HG03103 (cell line): ENCODE measurements around the gene TRAPPC10.
A peak's percentile ranks its signal among the peaks of the same experiment; 100 is the strongest.

Source experiments
- ATAC-seq: cut with Tn5 transposase; IDR thresholded peaks from one replicate; pipeline ENCODE4 v1.9.1; 2021; ENCODE audit warnings: low read depth; ENCODE audit not compliant: unreplicated experiment

TRAPPC10 gene

DNA sequence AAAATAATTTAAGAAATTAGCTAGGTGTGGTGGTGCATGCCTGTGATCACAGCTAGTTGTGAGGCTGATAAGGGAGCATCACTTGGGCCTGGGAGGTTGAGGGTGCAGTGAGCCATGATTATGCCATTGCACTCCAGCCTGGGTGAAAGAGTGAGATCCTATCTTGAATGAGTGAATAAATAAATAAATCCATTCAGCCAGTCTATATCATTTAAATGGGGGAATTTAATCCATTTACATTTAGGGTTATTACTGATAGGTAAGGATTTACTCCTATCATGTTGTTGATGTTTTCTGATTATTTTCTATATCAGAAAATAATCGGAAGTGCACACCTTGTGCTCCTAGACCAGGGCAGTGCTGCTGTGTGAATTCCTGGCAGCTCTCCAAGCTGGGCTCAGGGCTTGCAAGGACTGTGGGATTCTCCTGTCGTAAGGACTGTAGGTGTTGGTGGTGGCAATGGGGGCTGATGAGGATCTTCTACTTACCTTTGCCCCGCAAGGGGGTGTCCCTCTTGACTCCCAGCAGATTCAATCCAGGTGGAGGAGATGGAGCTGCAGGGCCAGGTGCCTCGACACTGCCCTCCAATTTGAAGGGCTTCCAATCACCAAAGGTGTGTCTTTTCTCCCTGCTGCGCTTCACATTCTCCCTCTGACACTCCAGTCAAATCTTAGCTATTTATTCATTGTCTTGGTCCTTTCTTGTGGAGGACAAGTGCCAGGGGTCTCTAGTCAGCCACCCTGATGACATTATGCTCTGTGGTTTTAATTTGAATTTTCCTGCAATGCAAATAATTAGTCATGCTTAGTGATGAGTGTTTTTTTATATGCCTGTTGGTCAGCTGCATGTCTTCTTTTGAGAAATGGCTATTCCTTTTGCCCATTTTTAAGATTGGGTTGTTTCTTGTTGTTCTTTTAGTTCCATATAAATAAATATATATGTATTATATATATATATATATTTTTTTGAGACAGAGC, 14.1 kb upstream of the TRAPPC10 start:
- no peak for ATAC-seq

GRCh38 chr21:44000360-44000759, 11.7 kb upstream of the TRAPPC10 start:
- ATAC-seq = no peak

DNA sequence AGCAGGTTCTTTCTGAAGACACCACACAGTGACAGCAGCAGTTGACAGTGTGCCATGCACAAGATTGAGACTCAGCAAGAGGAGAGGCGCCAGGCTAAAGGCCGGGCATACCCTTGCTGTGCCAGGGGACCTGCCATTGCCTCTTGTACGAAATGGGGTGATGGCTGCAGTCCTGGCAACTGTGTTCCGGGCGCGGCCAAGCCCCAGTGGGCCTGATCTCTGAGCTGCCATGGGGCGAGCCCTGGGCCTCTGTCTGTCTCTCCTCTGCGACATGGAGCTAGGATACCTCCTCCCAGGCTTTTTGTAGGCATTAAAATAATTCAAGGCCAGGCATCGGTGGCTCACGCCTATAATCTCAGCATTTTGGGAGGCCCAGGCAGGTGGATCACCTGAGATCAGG, 9.6 kb upstream of the TRAPPC10 start:
- ATAC-seq = no peak

- no peak for ATAC-seq
Observed at GRCh38 chr21:44003307-44003966, 8.7 kb upstream of the TRAPPC10 start.

- ATAC-seq = no peak
Observed at GRCh38 chr21:44005071-44005470, 7.0 kb upstream of the TRAPPC10 start.

- no peak for ATAC-seq
Observed at GRCh38 chr21:44005593-44005992, 6.5 kb upstream of the TRAPPC10 start.

DNA sequence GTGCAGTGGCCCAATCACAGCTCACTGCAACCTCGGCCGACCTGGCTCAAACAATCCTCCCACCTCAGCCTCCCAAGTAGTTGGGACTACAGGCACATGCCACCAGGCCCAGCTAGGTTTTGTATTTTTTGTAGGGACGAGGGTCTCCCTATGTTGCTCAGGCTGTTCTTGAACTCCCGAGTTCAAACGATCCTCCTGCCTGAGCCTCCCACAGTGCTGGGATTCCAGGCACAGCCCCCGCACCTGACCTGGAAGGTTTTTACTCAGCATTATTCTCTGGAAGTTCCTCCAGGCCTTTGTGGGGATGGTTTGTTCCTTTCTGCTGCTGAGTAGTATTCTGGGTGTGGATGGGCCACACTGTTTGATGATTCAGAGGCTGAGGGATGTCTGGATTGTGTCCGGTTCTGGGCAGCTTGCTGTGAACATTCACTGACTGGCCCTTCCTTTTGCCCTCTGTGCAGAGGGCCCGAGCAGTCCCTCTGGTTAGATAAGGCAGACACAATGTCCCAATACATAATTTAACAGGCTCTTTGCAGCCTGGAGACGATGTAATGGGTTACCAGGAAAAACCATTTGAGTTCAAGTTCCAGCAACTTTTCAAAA, 6.0 kb upstream of the TRAPPC10 start:
- no peak for ATAC-seq

GRCh38 chr21:44006656-44007055, 5.5 kb upstream of the TRAPPC10 start:
- no peak for ATAC-seq

DNA sequence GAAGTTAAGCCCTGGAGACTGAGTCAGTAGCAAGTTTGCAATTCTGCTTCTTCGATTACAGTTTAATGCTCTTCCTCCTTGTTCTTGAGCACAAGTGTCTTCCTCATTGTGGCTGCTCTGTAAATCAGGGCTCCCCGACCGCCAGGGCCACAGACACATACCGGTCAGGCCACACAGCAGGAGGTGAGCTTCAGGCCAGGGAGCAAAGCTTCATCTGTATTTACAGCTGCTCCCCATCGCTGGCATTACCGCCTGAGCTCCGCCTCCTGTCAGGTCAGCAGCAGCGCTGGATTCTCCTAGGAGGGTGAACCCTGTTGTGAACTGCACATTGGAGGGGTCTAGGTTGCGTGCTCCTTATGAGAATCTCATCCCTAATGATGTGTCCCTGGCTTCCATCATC, 1.7 kb upstream of the TRAPPC10 start:
- ATAC-seq = no peak

DNA sequence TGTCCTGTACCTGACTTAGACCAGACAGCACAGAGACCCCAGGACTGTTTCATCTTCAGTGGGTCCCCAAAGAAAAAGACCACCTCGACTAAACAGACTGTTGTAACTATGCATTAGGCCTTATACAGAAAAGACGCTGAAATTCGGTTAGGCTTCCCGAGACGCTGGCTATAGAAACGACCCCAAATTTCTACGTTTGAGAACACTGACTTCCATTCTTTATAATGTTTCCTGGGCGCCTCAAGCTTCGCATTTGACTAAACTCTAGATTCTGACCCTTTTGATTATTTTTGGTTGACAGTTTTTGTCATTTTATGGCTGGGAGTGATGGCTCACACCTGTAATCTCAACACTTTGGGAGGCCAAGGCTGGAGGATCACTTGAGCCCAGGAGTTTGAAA, 986 bp upstream of the TRAPPC10 start:
- ATAC-seq = no peak

GRCh38 chr21:44012474-44013379, 618 bp downstream of the TRAPPC10 start:
- ATAC-seq = peak; percentile 59

DNA sequence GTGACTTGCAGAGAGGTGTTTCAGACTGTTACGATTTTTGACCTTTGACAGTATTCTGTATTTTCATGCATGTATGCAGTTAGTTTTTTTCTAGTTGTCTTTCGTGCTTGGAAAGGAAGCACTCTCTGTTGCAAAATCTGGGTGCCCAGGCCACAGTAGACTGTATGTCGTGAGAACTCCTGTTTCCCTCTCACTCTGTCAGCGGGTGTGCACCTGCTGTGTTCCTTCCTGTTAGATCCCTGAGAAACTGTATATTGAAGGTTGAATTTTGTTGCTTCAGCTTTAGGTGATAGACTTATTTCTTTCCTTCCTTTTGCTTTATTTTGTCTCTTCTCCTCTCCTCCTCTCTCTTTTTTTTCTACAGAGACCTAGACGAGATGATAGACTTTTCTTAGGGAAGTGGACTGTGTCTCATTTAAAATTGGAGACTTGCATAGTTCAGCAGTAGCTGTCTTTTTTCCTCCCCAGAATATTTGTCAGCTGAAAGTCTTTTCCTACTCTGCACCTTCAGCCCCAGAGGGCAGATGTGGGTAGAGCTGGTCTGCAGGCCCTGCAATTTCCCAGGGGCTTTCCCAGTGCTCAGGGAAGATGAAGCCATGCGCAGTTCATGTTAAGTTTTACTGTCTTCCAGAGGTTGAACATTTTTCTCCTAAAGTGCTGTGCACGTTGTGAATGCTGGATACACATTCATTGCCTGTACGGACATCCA, 1.4 kb downstream of the TRAPPC10 start:
- ATAC-seq = no peak

- ATAC-seq = no peak
Observed at GRCh38 chr21:44017601-44018000, 5.5 kb downstream of the TRAPPC10 start.

- no peak for ATAC-seq
Observed at GRCh38 chr21:44018127-44018526, 6.0 kb downstream of the TRAPPC10 start.

DNA sequence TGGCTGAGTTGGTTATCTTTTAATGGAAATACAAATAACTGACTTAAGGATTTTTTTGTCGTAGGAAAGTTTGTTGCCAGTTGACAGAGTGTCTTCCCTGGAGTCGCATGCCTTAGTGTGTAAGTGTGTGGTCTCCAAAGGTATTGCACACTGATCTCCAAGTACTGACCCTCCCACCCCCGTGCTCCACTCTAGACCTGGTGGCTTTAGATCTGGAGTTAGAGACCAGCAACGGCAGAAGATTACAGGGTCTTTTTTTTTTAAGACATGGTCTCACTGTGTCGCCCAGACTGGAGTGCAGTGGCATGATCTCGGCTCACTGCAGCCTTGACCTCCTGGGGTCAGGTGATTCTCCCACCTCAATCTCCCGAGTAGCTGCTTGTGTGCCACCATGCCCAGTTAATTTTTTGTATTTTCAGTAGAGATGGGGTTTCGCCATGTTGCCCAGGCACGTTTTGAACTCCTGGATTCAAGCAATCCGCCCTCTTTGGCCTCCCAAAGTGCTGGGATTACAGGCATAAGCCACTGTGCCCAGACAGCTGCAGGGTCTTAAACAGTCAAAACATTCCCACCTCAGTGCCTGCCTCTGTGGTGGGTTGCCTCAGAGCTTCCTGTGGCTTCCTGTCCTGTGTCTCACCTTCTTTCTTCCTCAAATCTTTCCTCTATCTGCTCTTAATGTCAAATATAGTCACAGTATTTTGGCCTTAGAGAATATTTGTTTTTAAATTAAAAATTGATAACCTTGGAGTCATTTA, 6.9 kb downstream of the TRAPPC10 start:
- ATAC-seq = no peak

- no peak for ATAC-seq
Observed at GRCh38 chr21:44019568-44019958, 7.5 kb downstream of the TRAPPC10 start.

DNA sequence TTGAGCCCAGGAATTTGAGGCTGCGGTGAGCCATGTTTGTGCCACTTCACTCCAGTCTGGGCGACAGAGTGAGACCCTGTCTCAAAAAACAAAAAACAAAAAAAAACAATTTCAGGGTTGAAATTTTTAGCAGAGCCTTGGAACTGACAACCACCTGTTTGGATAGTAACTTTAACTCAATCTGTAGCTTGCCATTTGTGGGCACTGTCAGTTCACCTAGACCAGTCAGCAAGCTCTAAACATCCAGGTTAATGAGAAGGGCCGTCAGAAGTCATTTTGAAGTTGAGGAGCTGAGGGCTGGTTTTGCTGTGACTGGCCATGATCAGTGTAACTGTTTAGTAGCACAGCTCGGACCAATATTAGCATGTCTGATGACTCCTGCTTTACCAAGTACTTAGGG, 8.4 kb downstream of the TRAPPC10 start:
- no peak for ATAC-seq

DNA sequence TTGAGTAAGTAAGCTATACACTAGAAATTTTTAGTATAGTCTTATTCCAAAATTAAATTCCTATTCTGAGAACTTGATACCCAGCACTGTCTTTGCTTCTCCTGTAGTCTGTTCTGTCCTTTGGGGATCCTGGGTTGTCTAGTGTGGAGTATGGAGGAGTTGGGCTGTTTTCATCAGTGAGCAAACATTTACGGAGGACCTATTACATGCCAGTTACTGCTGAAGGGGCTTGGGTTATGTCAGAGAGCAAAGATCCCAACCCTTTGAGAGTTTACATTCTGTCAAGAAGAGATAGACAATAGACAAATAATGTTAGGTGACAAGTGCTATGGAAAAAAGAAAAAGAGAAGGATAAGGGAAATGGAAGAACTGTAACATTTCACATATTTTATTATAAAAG, 9.0 kb downstream of the TRAPPC10 start:
- no peak for ATAC-seq

DNA sequence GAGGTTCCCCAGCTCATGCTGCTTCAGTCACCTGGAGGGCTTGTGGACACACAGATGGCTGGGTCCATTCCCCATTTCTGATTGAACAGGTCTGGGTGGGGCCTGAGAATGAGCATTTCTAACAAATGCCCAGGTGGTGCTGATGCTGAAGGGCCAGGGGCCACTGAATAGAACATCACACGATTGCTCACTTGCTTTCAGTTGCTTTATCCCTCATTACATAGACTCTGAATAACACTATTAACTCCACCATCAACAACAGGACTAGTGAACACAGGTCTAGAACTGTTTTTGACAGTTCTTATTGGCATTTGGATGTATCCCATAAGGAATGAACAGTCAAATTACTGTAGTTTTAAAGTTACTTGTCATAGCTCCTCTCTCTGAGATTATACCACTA, 12.1 kb downstream of the TRAPPC10 start:
- no peak for ATAC-seq
